ENCODE results near the gene FITM2. TPM values are rescaled to one million over a fixed set of nuclear protein-coding genes. Genes with fewer than 3 reads are reported as not detected.

Gene FITM2
- total RNA-seq, 6 experiments from 2014 or later = 11.3 to 13.6 (median 13.1) TPM

DNA sequence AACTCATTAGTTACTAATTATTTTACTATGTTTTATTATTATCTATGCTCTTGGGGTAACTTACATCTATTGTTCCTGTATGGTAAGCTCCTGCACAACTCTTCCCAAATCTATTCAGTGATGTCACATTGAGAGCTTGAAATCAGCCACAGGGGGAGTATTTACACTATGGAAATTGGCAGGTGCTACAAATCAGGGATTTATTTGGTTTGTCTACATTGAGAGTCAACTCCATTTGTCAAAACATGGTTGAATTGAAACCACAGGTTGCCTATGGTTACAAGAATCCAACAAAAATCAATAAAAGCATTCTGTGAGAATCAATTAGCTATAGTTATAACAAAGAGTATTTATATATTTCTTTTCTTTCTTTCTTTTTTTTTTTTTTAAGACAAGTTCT, 3.9 kb upstream of the FITM2 start:
- no peaks in the 10 kb centered on the region for H3K36me3 Mint-ChIP-seq (ENCODE audit: low read depth)
- no peak for DNase-seq
- no peak overlapping the region for H3K27ac Mint-ChIP-seq
- H3K9me3 Mint-ChIP-seq = no peaks in the 10 kb centered on the region
- peaks cover 6% of the 10 kb centered on the region for H3K4me1 Mint-ChIP-seq (ENCODE audit: low read depth)
- TF ChIP-seq, protein P1, sequence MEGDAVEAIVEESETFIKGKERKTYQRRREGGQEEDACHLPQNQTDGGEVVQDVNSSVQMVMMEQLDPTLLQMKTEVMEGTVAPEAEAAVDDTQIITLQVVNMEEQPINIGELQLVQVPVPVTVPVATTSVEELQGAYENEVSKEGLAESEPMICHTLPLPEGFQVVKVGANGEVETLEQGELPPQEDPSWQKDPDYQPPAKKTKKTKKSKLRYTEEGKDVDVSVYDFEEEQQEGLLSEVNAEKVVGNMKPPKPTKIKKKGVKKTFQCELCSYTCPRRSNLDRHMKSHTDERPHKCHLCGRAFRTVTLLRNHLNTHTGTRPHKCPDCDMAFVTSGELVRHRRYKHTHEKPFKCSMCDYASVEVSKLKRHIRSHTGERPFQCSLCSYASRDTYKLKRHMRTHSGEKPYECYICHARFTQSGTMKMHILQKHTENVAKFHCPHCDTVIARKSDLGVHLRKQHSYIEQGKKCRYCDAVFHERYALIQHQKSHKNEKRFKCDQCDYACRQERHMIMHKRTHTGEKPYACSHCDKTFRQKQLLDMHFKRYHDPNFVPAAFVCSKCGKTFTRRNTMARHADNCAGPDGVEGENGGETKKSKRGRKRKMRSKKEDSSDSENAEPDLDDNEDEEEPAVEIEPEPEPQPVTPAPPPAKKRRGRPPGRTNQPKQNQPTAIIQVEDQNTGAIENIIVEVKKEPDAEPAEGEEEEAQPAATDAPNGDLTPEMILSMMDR (IDR thresholded peaks at IDR 0.05) = no peak
- H3K4me3 Mint-ChIP-seq = no peak overlapping the region
- peaks cover 21% of the 10 kb centered on the region for H3K27me3 Mint-ChIP-seq (ENCODE audit: insufficient read depth)

DNA sequence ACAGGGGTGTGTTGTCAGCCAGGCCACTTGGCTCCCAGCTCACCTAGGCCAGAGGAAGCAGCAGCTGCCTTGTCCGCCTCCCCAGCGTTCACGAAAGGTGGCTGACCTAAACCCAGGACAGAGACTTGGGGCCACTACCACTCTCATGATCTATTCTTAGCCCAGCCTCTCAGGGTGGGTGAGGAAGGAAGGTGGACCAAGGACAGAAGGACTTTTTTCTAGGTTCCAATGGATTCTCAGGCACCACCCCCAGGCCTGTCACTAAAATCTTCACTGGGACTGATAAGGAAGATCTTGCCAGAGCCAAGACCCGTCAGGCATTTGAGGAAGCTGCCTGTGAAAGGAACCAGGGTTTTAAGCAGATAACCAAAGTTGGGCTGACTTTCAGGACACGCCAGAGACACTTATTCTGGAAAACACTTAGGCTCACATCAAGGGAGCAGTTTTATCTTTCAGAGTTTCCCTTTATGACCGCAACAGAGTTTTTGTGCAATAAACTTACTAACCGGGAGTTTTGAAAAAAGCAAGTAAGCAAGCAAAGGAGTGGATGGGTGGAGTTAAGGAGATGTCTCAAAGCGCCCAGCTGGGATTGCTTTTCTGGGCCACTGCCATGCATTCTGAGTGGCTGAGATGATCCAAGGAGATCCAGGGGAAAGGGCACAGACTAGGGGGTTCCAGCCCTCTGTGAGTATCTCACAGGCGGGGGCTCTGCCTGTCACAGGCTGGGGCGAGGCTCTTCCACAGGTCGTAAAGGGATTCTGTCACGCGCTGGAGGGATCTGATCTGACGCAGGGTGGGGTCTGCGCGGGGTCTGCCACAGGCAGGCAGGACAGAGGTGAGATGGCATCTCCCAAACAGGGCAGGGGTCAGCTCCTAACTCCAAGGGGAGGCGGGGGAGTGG, 989 bp downstream of the FITM2 start:
- Mint-ChIP-seq H3K36me3 (ENCODE audit: low read depth) (0 out of 2 replicates have a peak, but pooled peaks cover 3% of the 10 kb centered on the region), H3K27ac (peak overlapping the region; percentile 83), H3K9me3 (no peaks in the 10 kb centered on the region), H3K4me1 (ENCODE audit: low read depth) (peaks cover 12% of the 10 kb centered on the region), H3K27me3 (ENCODE audit: insufficient read depth) (peaks cover 9% of the 10 kb centered on the region; the same call in 1 of the 2 replicates), H3K4me3 (peak overlapping the region; percentile 96)
- TF ChIP-seq, protein P1 (IDR thresholded peaks at IDR 0.05) = no peak
- DNase-seq = peak; percentile 56

DNA sequence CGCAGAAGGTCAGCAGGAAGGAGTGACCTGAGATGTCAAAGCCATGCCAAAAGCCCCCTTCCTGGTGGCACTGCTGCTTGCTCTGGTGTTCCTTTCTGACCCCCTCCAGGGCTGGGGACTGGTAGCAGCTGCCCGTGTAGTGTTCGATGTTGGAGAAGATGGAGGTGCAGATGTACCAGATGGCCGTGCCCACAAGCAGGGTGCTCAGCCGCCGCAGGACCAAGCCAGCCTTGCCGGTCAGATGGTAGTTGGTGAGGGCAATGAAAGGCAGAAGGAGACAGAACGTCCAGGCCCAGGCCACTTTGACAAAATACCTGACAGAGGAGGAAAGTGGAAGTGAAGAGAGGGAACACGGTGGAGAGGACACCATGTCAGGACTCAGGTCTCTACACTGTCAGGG, 4.1 kb downstream of the FITM2 start:
- no peaks in the 10 kb centered on the region; the same call in 1 of the 2 replicates for H3K27me3 Mint-ChIP-seq (ENCODE audit: insufficient read depth)
- 0 out of 2 replicates have a peak, but pooled peaks cover 3% of the 10 kb centered on the region for H3K36me3 Mint-ChIP-seq (ENCODE audit: low read depth)
- no peak overlapping the region for H3K27ac Mint-ChIP-seq
- H3K4me1 Mint-ChIP-seq (ENCODE audit: low read depth) = peaks cover 12% of the 10 kb centered on the region
- no peaks in the 10 kb centered on the region for H3K9me3 Mint-ChIP-seq
- DNase-seq = no peak
- TF ChIP-seq, protein P1 (IDR thresholded peaks at IDR 0.05) = no peak
- no peak overlapping the region for H3K4me3 Mint-ChIP-seq

DNA sequence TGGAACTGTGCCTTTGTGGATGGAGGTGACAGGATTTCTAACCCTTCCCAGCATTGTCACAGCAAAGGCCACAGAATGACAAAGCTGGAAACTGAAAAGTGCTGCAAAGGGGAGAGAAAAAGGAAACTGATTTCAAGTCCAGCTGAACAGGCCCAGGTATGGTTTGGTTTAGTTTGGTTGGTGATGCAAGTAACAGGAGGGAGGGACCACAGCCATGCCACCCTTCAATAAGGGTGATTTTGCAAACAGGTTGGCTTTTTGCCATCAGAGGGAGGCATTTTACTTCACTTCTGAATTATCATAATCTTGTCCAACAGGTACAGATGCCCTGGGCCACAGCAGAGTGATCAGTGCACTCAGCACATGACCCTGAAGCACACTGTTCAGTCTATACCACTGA, 6.6 kb downstream of the FITM2 start:
- H3K27ac Mint-ChIP-seq = no peak overlapping the region
- TF ChIP-seq, protein P1 (IDR thresholded peaks at IDR 0.05) = no peak
- H3K4me3 Mint-ChIP-seq = no peak overlapping the region

DNA sequence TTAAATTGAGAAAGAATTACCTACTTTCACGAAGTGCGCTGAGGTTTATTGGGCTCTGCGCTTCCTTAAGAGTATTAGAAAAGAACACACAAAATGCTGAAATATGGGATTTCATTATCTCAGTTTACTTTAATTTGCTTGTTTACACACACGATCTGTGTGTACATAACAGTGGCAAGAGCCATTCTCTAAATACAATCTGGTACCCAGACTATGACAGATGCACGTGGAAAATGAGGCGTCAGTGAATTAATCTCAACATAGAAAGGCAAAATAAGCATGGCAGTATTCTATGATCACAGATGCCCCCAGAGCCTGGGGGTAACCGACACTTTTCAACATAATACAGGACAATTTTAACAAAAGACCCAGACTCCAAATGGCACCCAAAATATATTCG, 8.3 kb downstream of the FITM2 start:
- TF ChIP-seq, protein P1 (IDR thresholded peaks at IDR 0.05) = no peak
- Mint-ChIP-seq H3K36me3 (ENCODE audit: low read depth) (0 out of 2 replicates have a peak, but pooled peaks cover 3% of the 10 kb centered on the region), H3K27me3 (ENCODE audit: insufficient read depth) (no peaks in the 10 kb centered on the region), H3K27ac (no peak overlapping the region), H3K4me1 (ENCODE audit: low read depth) (no peaks in the 10 kb centered on the region), H3K4me3 (no peak overlapping the region), H3K9me3 (no peaks in the 10 kb centered on the region)
- DNase-seq = no peak

More for the DNA sequence above, 6.6 kb downstream of the FITM2 start:
- DNase-seq = no peak
- Mint-ChIP-seq H3K4me1 (ENCODE audit: low read depth) (peaks cover 1% of the 10 kb centered on the region), H3K27me3 (ENCODE audit: insufficient read depth) (no peaks in the 10 kb centered on the region), H3K36me3 (ENCODE audit: low read depth) (0 out of 2 replicates have a peak, but pooled peaks cover 3% of the 10 kb centered on the region), H3K9me3 (no peaks in the 10 kb centered on the region)
